Measurements from ENCODE around the gene B3GNT8. TPM values are rescaled to one million over a fixed set of nuclear protein-coding genes. Genes with fewer than 3 reads are reported as not detected.
A peak's percentile ranks its signal among the peaks of the same experiment; 100 is the strongest.

Gene B3GNT8
- total RNA-seq, 2 experiments from 2014 or later, result 3.2 TPM

DNA sequence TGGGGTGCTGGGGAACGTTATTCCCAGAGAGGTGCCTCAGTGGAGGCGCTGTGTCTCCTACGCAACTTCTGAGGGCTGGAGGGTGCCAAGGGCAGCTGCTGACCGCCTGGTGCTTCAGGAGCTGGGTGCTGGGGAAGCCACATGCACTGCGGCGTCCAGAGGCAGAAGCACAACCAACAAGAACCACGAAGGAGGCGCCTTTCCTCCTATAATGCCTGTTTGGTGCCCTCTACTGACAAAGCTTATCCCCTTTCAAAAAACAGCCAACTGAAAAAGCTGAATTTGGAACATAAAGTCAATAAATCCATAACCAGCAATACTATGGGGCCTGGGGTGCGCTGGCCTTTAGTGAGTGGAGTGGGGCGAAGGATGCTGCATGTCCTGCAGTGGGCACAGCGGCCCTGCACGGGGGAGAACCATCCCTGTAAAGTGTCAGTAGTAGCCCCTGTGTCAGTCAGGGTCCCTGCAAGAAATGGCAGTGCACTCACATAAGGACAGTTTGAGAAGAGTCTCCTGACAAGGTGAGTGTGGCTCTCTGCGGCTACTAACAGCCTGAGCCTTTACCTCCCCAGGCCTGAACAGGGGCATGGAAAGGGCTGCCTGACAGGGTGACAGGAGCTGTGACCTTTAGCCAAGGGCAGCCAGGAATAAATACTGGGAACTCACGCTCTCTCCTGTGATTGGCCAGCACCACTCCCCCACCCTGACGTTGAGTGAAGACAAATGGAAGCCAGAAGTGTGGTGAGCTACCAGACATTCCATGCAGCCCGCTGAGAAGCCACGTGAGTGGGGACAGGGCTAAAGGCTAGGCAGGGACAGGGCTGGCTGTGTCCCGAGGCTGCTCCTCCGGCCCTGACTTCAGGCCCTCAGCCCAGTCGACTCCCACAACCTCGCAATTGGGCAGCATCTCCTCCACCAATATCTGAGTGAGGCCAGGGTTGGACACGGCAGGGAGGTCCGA lies 4.5 kb upstream of the B3GNT8 start:
- H3K27ac Mint-ChIP-seq, result no peak overlapping the region
- H3K36me3 Mint-ChIP-seq, result peaks cover 7% of the 10 kb centered on the region
- H3K9me3 Mint-ChIP-seq (ENCODE audit: low read depth), result no peaks in the 10 kb centered on the region
- CTCF ChIA-PET, result interaction anchor here (0.6 to 2.1 kb wide), 10 partner anchors 9 to 227 kb away, joined by 3 to 12 read pairs (median 4); partner anchors contain the start of genes B9D2, BCKDHA and DMAC2
- ATAC-seq (no peak), DNase-seq (peak; percentile 48)
- no peaks in the 10 kb centered on the region for H3K27me3 Mint-ChIP-seq
- H3K4me3 Mint-ChIP-seq, result no peak overlapping the region
- H3K4me1 Mint-ChIP-seq, result peaks cover 28% of the 10 kb centered on the region

DNA sequence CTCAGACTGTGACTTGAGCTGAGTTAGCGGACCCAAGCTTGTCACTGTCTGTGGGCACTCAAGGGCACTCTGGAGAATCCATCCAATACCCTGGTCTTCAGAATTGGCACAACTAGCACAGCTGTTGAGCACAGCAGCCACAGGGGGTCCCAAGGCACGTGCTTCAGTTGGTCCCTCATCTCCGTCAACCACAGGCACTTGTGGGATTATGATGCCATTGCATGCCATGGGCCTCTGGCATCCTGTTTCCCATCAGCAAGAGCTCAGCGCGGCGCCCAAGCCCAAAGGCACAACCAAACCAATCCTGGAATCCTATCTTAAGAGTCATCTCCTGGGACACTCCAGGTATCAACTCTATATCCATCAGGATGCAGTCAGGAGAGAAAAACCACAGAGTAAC lies 3.7 kb upstream of the B3GNT8 start:
- no peak for DNase-seq
- no peak overlapping the region for H3K4me3 Mint-ChIP-seq
- no peak overlapping the region for H3K27ac Mint-ChIP-seq
- H3K36me3 Mint-ChIP-seq, result peaks cover 7% of the 10 kb centered on the region
- ATAC-seq, result no peak
- H3K27me3 Mint-ChIP-seq, result no peaks in the 10 kb centered on the region
- H3K9me3 Mint-ChIP-seq (ENCODE audit: low read depth), result no peaks in the 10 kb centered on the region
- H3K4me1 Mint-ChIP-seq, result peaks cover 26% of the 10 kb centered on the region
- CTCF ChIA-PET, result interaction anchor here (0.6 to 2.1 kb wide), 10 partner anchors 9 to 226 kb away, joined by 3 to 12 read pairs (median 4); partner anchors contain the start of genes B9D2, BCKDHA and DMAC2

DNA sequence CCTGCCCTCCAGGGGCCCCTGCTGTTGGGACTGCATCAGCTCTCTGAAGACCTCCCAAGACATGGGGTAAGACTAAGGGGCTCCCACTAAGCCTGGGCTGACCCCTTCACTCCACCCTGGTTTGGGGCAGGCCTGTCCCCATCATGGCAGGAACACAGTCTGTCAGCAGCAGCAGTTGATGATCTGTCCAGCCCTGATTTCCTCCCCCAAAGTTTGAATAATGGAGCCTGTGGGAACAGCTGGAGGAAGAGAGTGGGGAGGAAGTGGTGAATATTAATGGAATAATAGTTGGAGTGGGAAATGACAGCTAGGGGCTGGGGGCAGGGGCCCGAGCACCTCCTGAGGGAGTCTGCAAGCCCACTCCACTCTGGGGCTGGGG lies 1.3 kb upstream of the B3GNT8 start:
- H3K27me3 Mint-ChIP-seq, result no peaks in the 10 kb centered on the region
- ATAC-seq (peak; percentile 14), DNase-seq (no peak)
- H3K9me3 Mint-ChIP-seq (ENCODE audit: low read depth), result no peaks in the 10 kb centered on the region
- H3K36me3 Mint-ChIP-seq, result peaks cover 7% of the 10 kb centered on the region
- H3K27ac Mint-ChIP-seq, result peak overlapping the region; percentile 81
- peak overlapping the region; percentile 85 for H3K4me3 Mint-ChIP-seq
- CTCF ChIA-PET, result interaction anchor here (0.8 to 1.8 kb wide), 6 partner anchors 11 to 224 kb away, joined by 3 to 7 read pairs (median 4); partner anchors contain the start of gene DMAC2
- H3K4me1 Mint-ChIP-seq, result peaks cover 31% of the 10 kb centered on the region

DNA sequence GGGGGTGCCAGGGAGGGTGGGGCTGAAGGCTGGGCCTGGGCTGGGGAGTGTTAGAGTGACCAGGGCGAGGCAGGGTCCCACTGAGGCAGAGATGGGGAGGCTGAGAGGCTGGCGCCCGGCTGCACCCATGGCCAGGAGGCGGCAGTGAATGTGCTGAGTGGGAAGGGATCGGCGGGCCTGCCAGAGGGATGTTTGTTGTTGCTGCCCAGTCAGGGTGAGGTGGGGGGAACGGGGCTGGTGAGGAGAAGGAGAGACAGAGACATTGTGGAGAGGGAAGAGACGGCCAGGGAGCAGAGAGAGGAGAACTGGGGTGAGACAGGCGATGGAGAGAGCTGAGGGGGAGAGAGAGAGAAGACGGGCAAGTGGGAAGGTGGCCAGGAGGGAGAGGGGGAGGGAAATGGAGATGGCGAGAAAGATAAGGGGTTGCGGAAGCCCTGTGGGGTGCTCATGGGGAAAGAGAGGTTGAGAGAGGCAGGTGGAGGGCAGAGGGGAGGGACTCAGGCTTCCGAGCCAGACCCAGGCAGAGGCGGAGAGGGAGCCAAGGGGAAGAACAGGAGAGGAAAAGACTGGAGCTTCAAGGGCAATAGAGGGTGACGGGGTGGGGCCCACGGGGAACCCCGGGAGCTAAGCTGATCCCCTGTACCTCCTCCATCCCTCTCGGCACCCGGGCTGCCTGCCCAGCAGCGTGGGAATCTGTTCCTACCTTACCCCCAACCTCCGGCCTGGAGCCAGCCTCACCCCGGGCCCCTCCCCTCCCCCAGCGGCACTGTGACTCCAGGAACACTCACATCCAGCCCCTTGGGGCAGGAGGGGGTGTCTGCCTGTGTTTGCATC lies 690 bp upstream of the B3GNT8 start:
- Mint-ChIP-seq H3K36me3 (peaks cover 7% of the 10 kb centered on the region), H3K4me1 (peaks cover 31% of the 10 kb centered on the region), H3K9me3 (ENCODE audit: low read depth) (no peaks in the 10 kb centered on the region), H3K27ac (peak overlapping the region; percentile 92), H3K4me3 (peak overlapping the region; percentile 85), H3K27me3 (no peaks in the 10 kb centered on the region)
- ATAC-seq (peak; percentile 67), DNase-seq (peak; percentile 73)
- CTCF ChIA-PET, result interaction anchor here (0.8 to 1.8 kb wide), 6 partner anchors 12 to 224 kb away, joined by 3 to 7 read pairs (median 4); partner anchors contain the start of gene DMAC2

DNA sequence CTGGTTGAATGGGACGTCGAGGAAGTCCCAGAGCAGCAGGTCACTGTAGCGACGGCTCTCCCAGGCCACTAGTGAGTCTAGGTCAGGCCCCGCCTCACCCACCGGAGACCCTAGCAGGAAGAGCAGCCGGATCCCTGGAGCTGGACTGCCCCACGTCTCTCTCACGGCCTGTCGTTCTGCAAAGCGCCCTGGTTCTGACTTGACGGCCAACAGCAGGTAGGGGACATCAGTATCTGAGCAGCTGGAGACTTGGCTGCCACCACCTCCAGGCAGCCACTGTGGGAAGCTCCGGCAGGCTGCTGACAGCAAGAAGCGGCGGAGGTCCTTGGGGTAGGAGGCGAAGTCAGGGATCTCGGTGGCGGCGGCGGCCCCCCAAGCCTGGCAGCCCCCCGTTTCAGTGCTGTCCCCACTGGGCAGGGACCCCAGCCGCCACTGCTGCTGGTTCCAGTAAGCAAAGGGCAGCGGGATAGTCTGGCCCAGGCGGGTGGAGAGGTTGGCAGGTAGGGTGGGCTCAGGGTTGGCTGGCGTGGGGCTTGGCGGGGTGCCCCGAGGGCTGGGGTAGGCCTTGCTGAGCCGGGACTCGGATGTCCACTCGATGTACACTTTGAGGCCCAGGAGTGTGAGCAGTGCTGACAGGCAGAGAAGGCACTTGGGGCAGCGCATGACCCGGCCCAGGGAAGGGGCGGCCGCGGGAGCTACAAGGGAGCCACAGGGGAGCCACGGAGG lies 895 bp downstream of the B3GNT8 start:
- H3K36me3 Mint-ChIP-seq, result peaks cover 1% of the 10 kb centered on the region
- H3K9me3 Mint-ChIP-seq (ENCODE audit: low read depth), result no peaks in the 10 kb centered on the region
- no peaks in the 10 kb centered on the region for H3K27me3 Mint-ChIP-seq
- H3K4me3 Mint-ChIP-seq, result peak overlapping the region; percentile 85
- H3K27ac Mint-ChIP-seq, result no peak overlapping the region
- peaks cover 29% of the 10 kb centered on the region for H3K4me1 Mint-ChIP-seq
- CTCF ChIA-PET, result interaction anchor here (0.6 to 1.1 kb wide), 3 partner anchors 23 to 74 kb away, joined by 3 to 5 read pairs (median 4); no protein-coding TSS in a partner anchor
- DNase-seq, result no peak
- no peak for ATAC-seq

DNA sequence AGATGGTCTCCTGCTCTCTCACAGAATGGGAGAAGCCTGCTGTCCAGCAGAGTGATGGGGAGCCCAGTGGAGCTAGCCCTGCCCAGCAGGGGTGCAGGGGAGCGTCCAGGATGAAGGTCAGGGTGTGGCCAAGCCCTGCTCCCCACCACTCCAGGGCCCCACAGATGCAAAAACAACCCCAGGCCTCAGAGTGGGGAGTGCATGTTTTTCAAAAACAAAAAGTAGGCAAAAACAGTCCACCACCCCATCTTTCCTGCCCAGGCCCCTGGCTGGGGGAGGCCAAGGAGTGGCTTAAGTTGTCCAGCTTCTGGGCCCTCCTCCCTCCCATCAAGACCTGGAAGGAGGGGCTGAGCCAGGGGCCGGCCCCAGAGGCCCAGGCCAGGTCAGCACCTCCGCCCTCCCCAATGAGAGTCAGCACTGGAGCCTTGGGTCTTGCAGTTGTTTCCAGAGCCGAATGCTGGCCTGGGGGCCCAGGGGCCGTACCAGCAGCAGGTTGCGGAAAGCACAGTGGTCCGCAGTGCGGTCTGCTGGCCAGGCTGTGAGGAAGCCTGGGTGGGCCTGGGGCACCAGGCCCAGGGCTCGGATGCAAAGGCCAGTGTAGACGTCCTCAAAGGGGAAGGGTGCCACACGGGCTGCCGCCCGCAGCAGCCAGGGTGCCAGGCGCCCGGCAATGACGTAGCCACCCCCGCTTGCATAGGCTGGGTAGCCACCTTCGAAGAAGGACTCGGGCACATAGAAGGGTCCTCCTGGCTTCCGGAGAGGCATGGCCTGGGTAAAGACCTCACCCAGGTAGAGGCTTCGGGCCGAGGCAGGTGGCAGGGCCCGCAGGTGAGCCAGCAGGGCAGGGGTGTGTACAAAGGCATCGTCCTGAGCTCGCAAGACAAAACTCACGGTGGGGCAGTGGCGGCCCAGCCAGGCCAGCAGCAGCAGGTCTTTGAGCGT lies 1.7 kb downstream of the B3GNT8 start:
- H3K9me3 Mint-ChIP-seq (ENCODE audit: low read depth), result no peaks in the 10 kb centered on the region
- CTCF ChIA-PET, result interaction anchor here (1.0 to 1.9 kb wide), 2 partner anchors 14 to 23 kb away, joined by 3 to 6 read pairs; partner anchors contain the start of gene DMAC2
- H3K4me3 Mint-ChIP-seq, result no peak overlapping the region
- ATAC-seq (no peak), DNase-seq (no peak)
- peak overlapping the region; percentile 72 for H3K27ac Mint-ChIP-seq
- peaks cover 26% of the 10 kb centered on the region for H3K4me1 Mint-ChIP-seq
- H3K27me3 Mint-ChIP-seq, result no peaks in the 10 kb centered on the region
- H3K36me3 Mint-ChIP-seq, result no peaks in the 10 kb centered on the region

DNA sequence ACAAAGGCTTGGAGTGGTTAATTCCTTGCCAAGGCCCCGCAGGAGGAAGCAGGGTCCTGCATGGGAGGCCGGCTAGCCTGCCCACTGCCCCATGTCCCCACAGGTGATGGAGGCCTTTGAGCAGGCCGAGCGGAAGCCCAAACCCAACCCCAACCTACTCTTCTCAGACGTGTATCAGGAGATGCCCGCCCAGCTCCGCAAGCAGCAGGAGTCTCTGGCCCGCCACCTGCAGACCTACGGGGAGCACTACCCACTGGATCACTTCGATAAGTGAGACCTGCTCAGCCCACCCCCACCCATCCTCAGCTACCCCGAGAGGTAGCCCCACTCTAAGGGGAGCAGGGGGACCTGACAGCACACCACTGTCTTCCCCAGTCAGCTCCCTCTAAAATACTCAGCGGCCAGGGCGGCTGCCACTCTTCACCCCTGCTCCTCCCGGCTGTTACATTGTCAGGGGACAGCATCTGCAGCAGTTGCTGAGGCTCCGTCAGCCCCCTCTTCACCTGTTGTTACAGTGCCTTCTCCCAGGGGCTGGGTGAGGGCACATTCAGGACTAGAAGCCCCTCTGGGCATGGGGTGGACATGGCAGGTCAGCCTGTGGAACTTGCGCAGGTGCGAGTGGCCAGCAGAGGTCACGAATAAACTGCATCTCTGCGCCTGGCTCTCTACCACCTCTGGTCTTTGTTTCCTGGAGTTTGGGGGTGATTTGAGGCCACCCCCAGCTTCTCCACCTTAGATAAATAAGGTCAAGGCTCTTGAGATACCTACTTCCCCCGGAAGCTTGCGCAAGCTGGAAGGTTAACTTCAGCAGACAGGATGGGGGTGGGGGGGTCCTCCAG lies 2.6 kb downstream of the B3GNT8 start:
- peaks cover 3% of the 10 kb centered on the region for H3K36me3 Mint-ChIP-seq
- ATAC-seq (no peak), DNase-seq (no peak)
- no peak overlapping the region for H3K4me3 Mint-ChIP-seq
- H3K27ac Mint-ChIP-seq, result peak overlapping the region; percentile 72
- CTCF ChIA-PET, result interaction anchor here (1.0 to 1.9 kb wide), 2 partner anchors 14 to 24 kb away, joined by 3 to 6 read pairs; partner anchors contain the start of gene DMAC2
- no peaks in the 10 kb centered on the region for H3K27me3 Mint-ChIP-seq
- no peaks in the 10 kb centered on the region for H3K9me3 Mint-ChIP-seq (ENCODE audit: low read depth)
- peaks cover 26% of the 10 kb centered on the region for H3K4me1 Mint-ChIP-seq

DNA sequence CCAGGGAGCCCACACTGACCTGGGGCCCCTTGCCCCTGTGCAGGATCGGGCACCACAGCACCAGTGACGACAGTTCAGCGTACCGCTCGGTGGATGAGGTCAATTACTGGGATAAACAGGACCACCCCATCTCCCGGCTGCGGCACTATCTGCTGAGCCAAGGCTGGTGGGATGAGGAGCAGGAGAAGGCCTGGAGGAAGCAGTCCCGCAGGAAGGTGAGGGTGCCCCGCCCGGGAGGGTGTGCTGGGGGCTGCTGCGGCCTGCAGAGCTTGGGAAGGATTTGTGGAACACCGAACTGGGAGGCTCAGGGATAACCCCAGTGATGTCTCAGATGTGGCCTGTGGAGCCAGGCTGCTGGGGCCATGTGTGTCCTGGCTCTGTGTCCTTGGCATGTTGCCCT lies 4.2 kb downstream of the B3GNT8 start:
- CTCF ChIA-PET, result no interaction called here
- DNase-seq, result no peak
- peaks cover 8% of the 10 kb centered on the region for H3K36me3 Mint-ChIP-seq
- H3K27ac Mint-ChIP-seq, result no peak overlapping the region
- ATAC-seq, result no peak
- no peaks in the 10 kb centered on the region for H3K9me3 Mint-ChIP-seq (ENCODE audit: low read depth)
- H3K27me3 Mint-ChIP-seq, result no peaks in the 10 kb centered on the region
- H3K4me1 Mint-ChIP-seq, result peaks cover 14% of the 10 kb centered on the region
- no peak overlapping the region for H3K4me3 Mint-ChIP-seq

DNA sequence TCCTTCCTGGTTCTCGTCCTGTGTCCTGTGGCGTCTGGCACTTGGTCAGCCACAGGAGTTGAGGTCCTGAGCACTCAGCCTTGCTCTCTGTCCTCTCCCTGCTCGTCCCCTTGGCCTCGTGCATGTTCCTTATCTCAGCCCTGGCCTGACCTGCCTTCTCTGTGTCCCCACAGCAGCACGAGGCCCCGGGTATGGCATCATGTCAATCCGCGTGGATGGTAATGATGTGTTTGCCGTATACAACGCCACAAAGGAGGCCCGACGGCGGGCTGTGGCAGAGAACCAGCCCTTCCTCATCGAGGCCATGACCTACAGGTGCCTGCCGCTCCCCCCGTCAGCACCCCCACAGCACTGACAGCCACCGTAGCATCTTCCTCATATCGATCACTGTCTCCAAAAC lies 4.7 kb downstream of the B3GNT8 start:
- Mint-ChIP-seq H3K4me3 (no peak overlapping the region), H3K27me3 (no peaks in the 10 kb centered on the region), H3K4me1 (peaks cover 9% of the 10 kb centered on the region), H3K9me3 (ENCODE audit: low read depth) (no peaks in the 10 kb centered on the region), H3K27ac (no peak overlapping the region), H3K36me3 (peaks cover 8% of the 10 kb centered on the region)
- DNase-seq, result no peak
- no peak for ATAC-seq
- CTCF ChIA-PET, result no interaction called here

DNA sequence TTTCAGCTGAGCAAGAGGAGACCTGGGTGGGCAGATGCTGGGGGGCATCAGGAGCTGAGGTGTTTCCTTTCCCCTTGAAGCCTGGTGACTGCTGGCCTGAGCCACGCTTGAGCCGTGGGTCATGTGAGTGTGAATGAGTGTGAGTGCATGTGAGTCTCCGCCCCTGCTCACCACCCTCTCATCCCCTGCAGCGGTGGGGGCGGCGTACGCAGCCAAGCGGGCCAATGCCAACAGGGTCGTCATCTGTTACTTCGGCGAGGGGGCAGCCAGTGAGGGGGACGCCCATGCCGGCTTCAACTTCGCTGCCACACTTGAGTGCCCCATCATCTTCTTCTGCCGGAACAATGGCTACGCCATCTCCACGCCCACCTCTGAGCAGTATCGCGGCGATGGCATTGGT lies 5.2 kb downstream of the B3GNT8 start:
- Mint-ChIP-seq H3K27me3 (no peaks in the 10 kb centered on the region), H3K27ac (no peak overlapping the region), H3K4me1 (peaks cover 7% of the 10 kb centered on the region), H3K36me3 (peaks cover 10% of the 10 kb centered on the region), H3K9me3 (ENCODE audit: low read depth) (no peaks in the 10 kb centered on the region), H3K4me3 (no peak overlapping the region)
- ATAC-seq (no peak), DNase-seq (no peak)
- CTCF ChIA-PET, result no interaction called here

DNA sequence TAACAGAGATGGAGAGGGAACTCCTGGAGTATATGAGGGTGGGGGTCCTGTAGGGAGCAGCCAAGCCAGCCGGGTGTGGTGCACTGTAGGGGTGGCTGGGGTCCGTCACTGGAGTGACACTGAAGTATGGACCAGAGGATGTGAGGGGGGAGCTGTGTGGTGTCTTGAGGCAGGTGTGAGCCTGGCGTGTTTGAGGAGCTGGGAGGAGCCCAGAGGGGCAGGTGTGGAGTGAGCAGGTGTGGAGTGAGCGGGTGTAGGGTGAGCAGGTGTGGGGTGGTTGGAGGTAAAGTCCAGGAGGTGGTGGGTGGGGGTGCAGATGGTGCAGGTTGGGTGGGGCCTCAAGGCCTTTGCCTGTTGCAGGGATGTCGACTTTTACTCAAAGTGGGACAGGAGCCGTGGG lies 5.9 kb downstream of the B3GNT8 start:
- Mint-ChIP-seq H3K27me3 (no peaks in the 10 kb centered on the region), H3K36me3 (peaks cover 10% of the 10 kb centered on the region), H3K9me3 (ENCODE audit: low read depth) (no peaks in the 10 kb centered on the region), H3K4me1 (peaks cover 4% of the 10 kb centered on the region), H3K4me3 (no peak overlapping the region), H3K27ac (no peak overlapping the region)
- DNase-seq (no peak), ATAC-seq (no peak)
- CTCF ChIA-PET, result no interaction called here

Data from activated CD8-positive, alpha-beta memory T cell treated with anti-CD3 and anti-CD28 coated beads, Interleukin-2, amount 10 ng/mL, durations not matched to agents 7 days and 5 days (primary cell).